MCF 10A (cell line): ENCODE results near the gene AMMECR1. TPM values are rescaled to one million over a fixed set of nuclear protein-coding genes. Genes with fewer than 3 reads are reported as not detected.

Experiments
- BruUV-seq: library from RNA; stranded (reverse); fragments of 400-500 nt; replicated peaks from 2 replicates; lab custom pipeline; 2021; lab: Mats Ljungman, UMichigan
- CTCF ChIA-PET: fragments of 300-600 bp; sonication (Branson Sonifier 250); formaldehyde crosslinking; extraction: SDS; loops from one replicate; lab custom pipeline; 2021; ENCODE audit warnings: antibody characterized with exemption, inconsistent platforms; lab: Yijun Ruan, JAX
- POLR2A ChIA-PET: fragments of 300-600, 350-650 bp; sonication (Branson Sonifier 250); formaldehyde crosslinking; extraction: SDS; loops from one replicate; lab custom pipeline; 2020; ENCODE audit warnings: antibody characterized with exemption, inconsistent platforms; lab: Yijun Ruan, JAX
- DNase-seq: peaks from one replicate; pipeline ENCODE4 v3.0.0-alpha.2; 2018; ENCODE audit not compliant: unreplicated experiment
- H3K27ac Mint-ChIP-seq: one replicate; pipeline ENCODE4 v1.8.0; 2022; ENCODE audit warnings: mild to moderate bottlenecking, low read depth, mixed read lengths; ENCODE audit not compliant: unreplicated experiment
- H3K27me3 Mint-ChIP-seq: one replicate; pipeline ENCODE4 v1.8.0; 2022; ENCODE audit warnings: mixed read lengths; ENCODE audit not compliant: insufficient read depth, unreplicated experiment
- H3K36me3 Mint-ChIP-seq: one replicate; pipeline ENCODE4 v1.8.0; 2022; ENCODE audit warnings: mild to moderate bottlenecking, moderate library complexity, mixed read lengths; ENCODE audit not compliant: insufficient read depth, unreplicated experiment
- H3K4me1 Mint-ChIP-seq: one replicate; pipeline ENCODE4 v1.8.0; 2022; ENCODE audit warnings: mixed read lengths; ENCODE audit not compliant: insufficient read depth, unreplicated experiment
- H3K4me3 Mint-ChIP-seq: one replicate; pipeline ENCODE4 v1.8.0; 2022; ENCODE audit warnings: mild to moderate bottlenecking, moderate library complexity, mixed read lengths; ENCODE audit not compliant: unreplicated experiment
- H3K9me3 Mint-ChIP-seq: one replicate; pipeline ENCODE4 v1.8.0; 2022; ENCODE audit warnings: mixed read lengths; ENCODE audit not compliant: unreplicated experiment
- CTCF ChIP-seq: fragments of 200-600 bp; IDR thresholded peaks from one replicate; pipeline ENCODE4 v1.8.0; 2022; ENCODE audit warnings: antibody characterized with exemption, mild to moderate bottlenecking; ENCODE audit not compliant: unreplicated experiment
- intact Hi-C: fragments of 100-400 bp; cut with micrococcal nuclease; formaldehyde crosslinking; loops from 2 replicates; pipeline ENCODE4 v1.14.1; 2022
- total RNA-seq: library from RNA; stranded (reverse); gene quantifications from 2 replicates; pipeline ENCODE4 v1.2.3, GENCODE V29; 2022

The AMMECR1 gene
- total RNA-seq, 1 experiment from 2014 or later = 20.8 TPM

GRCh38 chrX:110146521-110146920, 171.4 kb downstream of the AMMECR1 start:
- no peak overlapping the region for H3K4me3 Mint-ChIP-seq
- H3K9me3 Mint-ChIP-seq = peaks cover 5% of the 10 kb centered on the region
- CTCF ChIA-PET = interaction anchor here (0.6 to 4.4 kb wide), 39 partner anchors 9 to 1634 kb away, joined by 3 to 72 read pairs (median 4); no protein-coding TSS in a partner anchor
- H3K36me3 Mint-ChIP-seq = peaks cover 35% of the 10 kb centered on the region
- peaks cover 46% of the 10 kb centered on the region for H3K27me3 Mint-ChIP-seq
- TF ChIP-seq CTCF = peak; percentile 51
- H3K27ac Mint-ChIP-seq = no peak overlapping the region
- peaks cover 11% of the 10 kb centered on the region for H3K4me1 Mint-ChIP-seq
- DNase-seq = peak; percentile 79
- BruUV-seq = no TSS peak
- POLR2A ChIA-PET = interaction anchor here (0.8 to 1.6 kb wide), 8 partner anchors 25 to 256 kb away, joined by 3 to 9 read pairs (median 4); partner anchors contain the start of gene TMEM164
- intact Hi-C loops = loop anchor here (1.0 to 5.0 kb wide), 4 partner anchors 100 to 434 kb away; partner anchors contain the start of gene TMEM164

- peaks cover 51% of the 10 kb centered on the region for H3K27me3 Mint-ChIP-seq
- peak; percentile 44 for TF ChIP-seq CTCF
- H3K9me3 Mint-ChIP-seq = peaks cover 11% of the 10 kb centered on the region
- DNase-seq = peak; percentile 46
- peaks cover 11% of the 10 kb centered on the region for H3K4me1 Mint-ChIP-seq
- peak overlapping the region; percentile 25 for H3K27ac Mint-ChIP-seq
- no peak overlapping the region for H3K4me3 Mint-ChIP-seq
- CTCF ChIA-PET = interaction anchor here (0.6 to 4.4 kb wide), 31 partner anchors 10 to 1633 kb away, joined by 3 to 72 read pairs (median 5); no protein-coding TSS in a partner anchor
- intact Hi-C loops = loop anchor here (1.0 to 5.0 kb wide), 4 partner anchors 100 to 434 kb away; partner anchors contain the start of gene TMEM164
- H3K36me3 Mint-ChIP-seq = peaks cover 35% of the 10 kb centered on the region
- POLR2A ChIA-PET = interaction anchor here (0.8 to 1.6 kb wide), 7 partner anchors 59 to 257 kb away, joined by 3 to 9 read pairs (median 4); partner anchors contain the start of gene TMEM164
- BruUV-seq = no TSS peak
Observed at GRCh38 chrX:110145854-110146253, 172.0 kb downstream of the AMMECR1 start.

GRCh38 chrX:110145311-110145710, 172.6 kb downstream of the AMMECR1 start:
- peaks cover 11% of the 10 kb centered on the region for H3K9me3 Mint-ChIP-seq
- no TSS peak for BruUV-seq
- no peak overlapping the region for H3K4me3 Mint-ChIP-seq
- CTCF ChIA-PET = interaction anchor here (0.6 to 4.4 kb wide), 7 partner anchors 9 to 510 kb away, joined by 3 to 72 read pairs (median 3); no protein-coding TSS in a partner anchor
- no peak for TF ChIP-seq CTCF
- POLR2A ChIA-PET = interaction anchor here (1.6 kb wide), 1 partner anchor 85 kb away, joined by 3 read pairs; no protein-coding TSS in a partner anchor
- peaks cover 49% of the 10 kb centered on the region for H3K27me3 Mint-ChIP-seq
- no peak for DNase-seq
- peaks cover 11% of the 10 kb centered on the region for H3K4me1 Mint-ChIP-seq
- H3K36me3 Mint-ChIP-seq = peaks cover 35% of the 10 kb centered on the region
- peak overlapping the region; percentile 25 for H3K27ac Mint-ChIP-seq
- intact Hi-C loops = loop anchor here (5.0 kb wide), 2 partner anchors 143 to 433 kb away; partner anchors contain the start of gene TMEM164

Other genes starting within 250 kb of the AMMECR1 start
- not detected in 2 replicates for gene RTL9, start 40.8 kb upstream of the AMMECR1 start, total RNA-seq